ENCODE results near the gene ITLN2. TPM values are rescaled to one million over a fixed set of nuclear protein-coding genes. Genes with fewer than 3 reads are reported as not detected.
"Not testable (repeated sequence)": the region's sequence is repeated elsewhere in the genome, so short reads cannot be mapped to it uniquely, and the experiment has no call there.

ITLN2 gene
- total and polyA plus RNA-seq, 10 of the 15 experiments (the other 5 are each of a cell fraction or from before 2014, with no cell fraction given) = not detected

GRCh38 chr1:160913229-160913628, 41.4 kb downstream of the ITLN2 start:
- RAD21 ChIA-PET (ENCODE audit: unreplicated experiment); POLR2A ChIA-PET; H3K4me2 ChIP-seq (ENCODE audit: control insufficient read depth, insufficient read depth); FAIRE-seq; H3K4me1 ChIP-seq (ENCODE audit: control insufficient read depth, insufficient read depth, low read length); H3K27me3 ChIP-seq (replicated peaks in 1 of 2; ENCODE audit: control insufficient read depth in 2 of 2, insufficient read depth in 2 of 2, low read length in 1 of 2); ATAC-seq; SMC1A ChIA-PET (ENCODE audit: uncharacterized antibody, unreplicated experiment); H4K20me1 ChIP-seq (ENCODE audit: control insufficient read depth, insufficient read depth); H3K9me3 ChIP-seq (replicated peaks; ENCODE audit: control insufficient read depth, insufficient read depth, low read length); intact Hi-C loops (cut with micrococcal nuclease; ENCODE audit: unreplicated experiment); BruUV-seq (replicated peaks); in situ Hi-C loops (cut with MboI); H3K27ac ChIP-seq (ENCODE audit: control insufficient read depth, insufficient read depth); DNase-seq (ENCODE audit: low read depth, low spot score); H3K36me3 ChIP-seq (ENCODE audit: control insufficient read depth in 2 of 2, insufficient read depth in 2 of 2, low read length in 1 of 2); H3K4me3 ChIP-seq; H3K9ac ChIP-seq (ENCODE audit: control insufficient read depth, insufficient read depth, low read length); H3K79me2 ChIP-seq (ENCODE audit: control insufficient read depth, insufficient read depth, low read length); H2AFZ ChIP-seq (ENCODE audit: control insufficient read depth, low read depth, low read length): not testable (repeated sequence)
- CTCF ChIA-PET = interaction anchor here (1.3 kb wide), 1 partner anchor 76 kb away, joined by 3 read pairs; no protein-coding TSS in a partner anchor
- WGBS (ENCODE audit: insufficient coverage, insufficient replicate concordance, low lambda C conversion rate, missing lambda C conversion rate) = 27% methylated on average over 6 of the region's 6 CpGs

GRCh38 chr1:160911925-160912324, 42.7 kb downstream of the ITLN2 start:
- no peaks in the 10 kb centered on the region for H3K79me2 ChIP-seq (ENCODE audit: control insufficient read depth, insufficient read depth, low read length)
- ChIA-PET RAD21 (ENCODE audit: unreplicated experiment) (no interaction called here), POLR2A (no interaction called here), CTCF (interaction anchor here (0.7 to 1.6 kb wide), 5 partner anchors 69 to 185 kb away, joined by 3 to 5 read pairs (median 4); no protein-coding TSS in a partner anchor), SMC1A (ENCODE audit: uncharacterized antibody, unreplicated experiment) (interaction anchor here (0.8 to 1.6 kb wide), 2 partner anchors 14 to 121 kb away, joined by 3 to 5 read pairs; no protein-coding TSS in a partner anchor)
- no peak for DNase-seq (ENCODE audit: low read depth, low spot score)
- WGBS (ENCODE audit: insufficient coverage, insufficient replicate concordance, low lambda C conversion rate, missing lambda C conversion rate) = 29% methylated on average over 2 of the region's 2 CpGs
- no peaks in the 10 kb centered on the region for H3K27me3 ChIP-seq (replicated peaks in 1 of 2; ENCODE audit: control insufficient read depth in 2 of 2, insufficient read depth in 2 of 2, low read length in 1 of 2)
- no peak for ATAC-seq
- no peaks in the 10 kb centered on the region for H3K4me1 ChIP-seq (ENCODE audit: control insufficient read depth, insufficient read depth, low read length)
- H3K36me3 ChIP-seq (ENCODE audit: control insufficient read depth in 2 of 2, insufficient read depth in 2 of 2, low read length in 1 of 2) = no peaks in the 10 kb centered on the region
- no peak for FAIRE-seq
- in situ Hi-C loops (cut with MboI) = no loop called here
- no peak overlapping the region for H2AFZ ChIP-seq (ENCODE audit: control insufficient read depth, low read depth, low read length)
- TF ChIP-seq NFYB (IDR thresholded peaks at IDR 0.05; ENCODE audit: insufficient read depth, low read depth, low read length) (no peak), CBX3 (IDR thresholded peaks at IDR 0.05; ENCODE audit: borderline replicate concordance, low read depth) (no peak), KDM1A (IDR thresholded peaks at IDR 0.05; ENCODE audit: borderline replicate concordance) (no peak), E2F8 (IDR thresholded peaks at IDR 0.05; ENCODE audit: low read depth, partially characterized antibody) (no peak), TBL1XR1 (IDR thresholded peaks at IDR 0.05; ENCODE audit: low read depth, low read length) (no peak), RUNX3 (IDR thresholded peaks at IDR 0.05; ENCODE audit: low read length) (no peak), STAT3 (IDR thresholded peaks at IDR 0.05; ENCODE audit: low read depth, low read length) (no peak), BCL11A (IDR thresholded peaks at IDR 0.05; ENCODE audit: low read depth, low read length) (no peak), RAD51 (IDR thresholded peaks at IDR 0.05) (no peak), JUNB (IDR thresholded peaks at IDR 0.05) (no peak), RBBP5 (conservative IDR thresholded peaks at IDR 0.05) (no peak), TCF3 (IDR thresholded peaks at IDR 0.05; ENCODE audit: borderline replicate concordance, insufficient read depth, low read depth, low read length) (no peak)
- H3K9ac ChIP-seq (ENCODE audit: control insufficient read depth, insufficient read depth, low read length) = no peak overlapping the region
- no peak overlapping the region for H3K4me2 ChIP-seq (ENCODE audit: control insufficient read depth, insufficient read depth)
- no peak overlapping the region for H3K27ac ChIP-seq (ENCODE audit: control insufficient read depth, insufficient read depth)
- H4K20me1 ChIP-seq (ENCODE audit: control insufficient read depth, insufficient read depth) = no peaks in the 10 kb centered on the region
- intact Hi-C loops (cut with micrococcal nuclease; ENCODE audit: unreplicated experiment) = no loop called here
- H3K9me3 ChIP-seq (replicated peaks; ENCODE audit: control insufficient read depth, insufficient read depth, low read length) = no peaks in the 10 kb centered on the region
- BruUV-seq (replicated peaks) = no TSS peak
- no peak overlapping the region for H3K4me3 ChIP-seq
